Aorta (tissue), 5 donors: ENCODE results near the gene SRSF9. TPM values are rescaled to one million over a fixed set of nuclear protein-coding genes. Genes with fewer than 3 reads are reported as not detected.

Experiments used
- ATAC-seq: fragments of 200-7000 bp; cut with Tn5 transposase; one replicate; pipeline ENCODE4 v1.9.1; 2022; ENCODE audit warnings: moderate library complexity; ENCODE audit not compliant: low FRiP score
- DNase-seq, 2 donors: peaks; one replicate each; pipeline ENCODE4 v3.0.0-alpha.2; 2020
- H3K27ac ChIP-seq, 2 donors: one replicate each; pipeline ENCODE4 v1.5.1; 2013; ENCODE audit warnings: low read length in 2 of 2, mild to moderate bottlenecking in 2 of 2, moderate library complexity in 2 of 2, control low read depth in 1 of 2, inconsistent platforms in 1 of 2, low read depth in 1 of 2
- H3K27me3 ChIP-seq, 2 donors: one replicate each; pipeline ENCODE4 v1.6.1; 2013; ENCODE audit warnings: control low read depth in 1 of 2, low read length in 1 of 2, mild to moderate bottlenecking in 1 of 2, moderate library complexity in 1 of 2; ENCODE audit not compliant: insufficient read depth in 2 of 2, control insufficient read depth in 1 of 2
- H3K36me3 ChIP-seq, 2 donors: one replicate each; pipeline ENCODE4 v1.6.1; 2013; ENCODE audit warnings: control low read depth in 1 of 2, low read length in 1 of 2, mild to moderate bottlenecking in 1 of 2; ENCODE audit not compliant: insufficient read depth in 2 of 2, control insufficient read depth in 1 of 2
- H3K4me1 ChIP-seq, 2 donors: one replicate each; pipeline ENCODE4 v1.6.1; 2013; ENCODE audit warnings: low read length in 2 of 2, control low read depth in 1 of 2, mild to moderate bottlenecking in 1 of 2, moderate library complexity in 1 of 2; ENCODE audit not compliant: insufficient read depth in 2 of 2, control insufficient read depth in 1 of 2
- H3K4me3 ChIP-seq, 2 donors: one replicate each; pipeline ENCODE4 v1.5.1; 2013; ENCODE audit warnings: low read length in 2 of 2, control low read depth in 1 of 2, mild to moderate bottlenecking in 1 of 2
- H3K9me3 ChIP-seq: one replicate; pipeline ENCODE4 v1.6.1; 2013; ENCODE audit warnings: mild to moderate bottlenecking, low read length; ENCODE audit not compliant: control insufficient read depth
- WGBS, 2 donors: extraction: QIAGEN DNeasy Blood & Tissue Kit; methylation state at CpG; one replicate each; pipeline ENCODE4 v1.1.7; 2013; 5-methylcytosine and 5-hydroxymethylcytosine counted together
- intact Hi-C, 2 donors: fragments of 100-400 bp; cut with DNase I; formaldehyde crosslinking; loops; one replicate each; pipeline versions ENCODE4 v1.14.2 to v1.15.0; 2022
- polyA plus RNA-seq, 2 donors: library from polyadenylated mRNA; stranded (reverse); fragments of 200-250 nt; gene quantifications; one replicate each; pipeline ENCODE4 v1.2.3, GENCODE V29; 2013
- total RNA-seq, 2 donors: library from RNA; stranded (reverse); fragmentation: NEBNext Ultra II Directional; extraction: Animal tissue kit (Norgen Biotek cat#: 25700); gene quantifications; one replicate each; pipeline ENCODE4 v1.2.1, GENCODE V29; 2021
- donor health status: healthy with polysubstance abuse.
- donor health status: Bipolar disorder and iron deficiency.
- donor health status: DM: no; HTN: no; CAD: no.
- donor health status: DM: no; HTN: no; CAD: no.
- donor health status: DM: yes; HTN: yes; CAD: no.

The SRSF9 gene
- total and polyA plus RNA-seq, 4 donors: 77.5 to 96.6 (median 93.5) TPM

- no peaks in the 10 kb centered on the region for H3K36me3 ChIP-seq
- H3K4me1 ChIP-seq: no peaks in the 10 kb centered on the region
- H3K27me3 ChIP-seq: no peaks in the 10 kb centered on the region
- WGBS, 2 donors: 45 to 49% methylated on average over 13 of the region's 13 CpGs
- H3K9me3 ChIP-seq: no peaks in the 10 kb centered on the region
- ATAC-seq (no peak), DNase-seq (no peak)
- no peak overlapping the region for H3K27ac ChIP-seq
- no peak overlapping the region for H3K4me3 ChIP-seq
- intact Hi-C loops: no loop called here
Measured at GRCh38 chr12:120413901-120414695, 55.5 kb downstream of the SRSF9 start.

- no peak for ATAC-seq
Measured at GRCh38 chr12:120412421-120412820, 57.1 kb downstream of the SRSF9 start.

More at GRCh38 chr12:120412421-120412820, 57.1 kb downstream of the SRSF9 start:
- no peak for DNase-seq
- H3K9me3 ChIP-seq: no peaks in the 10 kb centered on the region
- WGBS, 2 donors: 71 to 74% methylated on average over 7 of the region's 7 CpGs
- H3K27me3 ChIP-seq: no peaks in the 10 kb centered on the region
- H3K36me3 ChIP-seq: no peaks in the 10 kb centered on the region
- no peak overlapping the region for H3K27ac ChIP-seq
- intact Hi-C loops: no loop called here
- no peaks in the 10 kb centered on the region for H3K4me1 ChIP-seq
- no peak overlapping the region for H3K4me3 ChIP-seq

Other genes with a start within 250 kb of the SRSF9 start
- gene PXN, start 204.0 kb downstream of the SRSF9 start, total RNA-seq: 100 to 1,000 TPM; 111 to 138 TPM
- 10 to 100 TPM; 31.3 to 79.9 TPM for gene PXN, start 204.0 kb downstream of the SRSF9 start, polyA plus RNA-seq
- over 10,000 TPM; 15,052 to 24,410 TPM for gene RNU4-2, start 177.8 kb downstream of the SRSF9 start, total RNA-seq
- gene RNU4-2, start 177.8 kb downstream of the SRSF9 start, polyA plus RNA-seq: not detected
- 1,000 to 10,000 TPM; 1,718 to 2,225 TPM for gene RNU4-1, start 176.5 kb downstream of the SRSF9 start, total RNA-seq
- gene RNU4-1, start 176.5 kb downstream of the SRSF9 start, polyA plus RNA-seq: not detected
- gene SIRT4, start 167.4 kb downstream of the SRSF9 start, total RNA-seq: 1 to 10 TPM in 1 of 2 donors, under 1 TPM in 1; 0.39 to 1.6 TPM
- 1 to 10 TPM; 1.8 to 2.5 TPM for gene SIRT4, start 167.4 kb downstream of the SRSF9 start, polyA plus RNA-seq
- gene PLA2G1B, start 142.0 kb downstream of the SRSF9 start, total RNA-seq: 1 to 10 TPM in 1 of 2 donors, under 1 TPM in 1; 0.91 to 1.2 TPM
- gene PLA2G1B, start 142.0 kb downstream of the SRSF9 start, polyA plus RNA-seq: 1 to 10 TPM; 2.0 to 3.9 TPM
- 1 to 10 TPM in 1 of 2 donors, under 1 TPM in 1; 0.32 to 1.3 TPM for gene MSI1, start 100.6 kb downstream of the SRSF9 start, total RNA-seq
- under 1 TPM in 1 of 2 donors, not detected in 1; 0.75 TPM for gene MSI1, start 100.6 kb downstream of the SRSF9 start, polyA plus RNA-seq
- 100 to 1,000 TPM; 176 to 246 TPM for gene COX6A1, start 31.6 kb downstream of the SRSF9 start, total RNA-seq
- 100 to 1,000 TPM; 355 to 498 TPM for gene COX6A1, start 31.6 kb downstream of the SRSF9 start, polyA plus RNA-seq
- gene TRIAP1, start 23.4 kb downstream of the SRSF9 start, total RNA-seq: 10 to 100 TPM; 13.0 to 14.1 TPM
- 10 to 100 TPM; 19.7 to 43.1 TPM for gene TRIAP1, start 23.4 kb downstream of the SRSF9 start, polyA plus RNA-seq
- gene GATC, start 23.3 kb downstream of the SRSF9 start, total RNA-seq: 10 to 100 TPM; 22.1 to 24.5 TPM
- gene GATC, start 23.3 kb downstream of the SRSF9 start, polyA plus RNA-seq: 10 to 100 TPM in 1 of 2 donors, 1 to 10 TPM in 1; 9.8 to 11.5 TPM
- gene DYNLL1, start 26.4 kb upstream of the SRSF9 start, total RNA-seq: 100 to 1,000 TPM; 236 to 262 TPM
- gene DYNLL1, start 26.4 kb upstream of the SRSF9 start, polyA plus RNA-seq: 100 to 1,000 TPM; 287 to 686 TPM
- 10 to 100 TPM; 12.0 to 18.3 TPM for gene COQ5, start 59.4 kb upstream of the SRSF9 start, total RNA-seq
- 10 to 100 TPM; 25.0 to 26.0 TPM for gene COQ5, start 59.4 kb upstream of the SRSF9 start, polyA plus RNA-seq
- 100 to 1,000 TPM; 184 to 200 TPM for gene RNF10, start 64.6 kb upstream of the SRSF9 start, total RNA-seq
- gene RNF10, start 64.6 kb upstream of the SRSF9 start, polyA plus RNA-seq: 100 to 1,000 TPM in 1 of 2 donors, 10 to 100 TPM in 1; 74.0 to 156 TPM
- 10 to 100 TPM; 18.2 to 26.0 TPM for gene POP5, start 111.7 kb upstream of the SRSF9 start, total RNA-seq
- gene POP5, start 111.7 kb upstream of the SRSF9 start, polyA plus RNA-seq: 10 to 100 TPM; 33.8 to 69.7 TPM
- 1 to 10 TPM; 1.7 to 3.0 TPM for gene CABP1, start 170.9 kb upstream of the SRSF9 start, total RNA-seq
- 1 to 10 TPM in 1 of 2 donors, not detected in 1; 1.7 TPM for gene CABP1, start 170.9 kb upstream of the SRSF9 start, polyA plus RNA-seq
- gene MLEC, start 217.4 kb upstream of the SRSF9 start, total RNA-seq: 10 to 100 TPM; 67.4 to 92.0 TPM
- gene MLEC, start 217.4 kb upstream of the SRSF9 start, polyA plus RNA-seq: 10 to 100 TPM; 19.7 to 27.7 TPM
- 10 to 100 TPM; 18.6 to 24.4 TPM for gene UNC119B, start 240.7 kb upstream of the SRSF9 start, total RNA-seq
- gene UNC119B, start 240.7 kb upstream of the SRSF9 start, polyA plus RNA-seq: 10 to 100 TPM; 13.6 to 15.9 TPM